Spleen (tissue), 3 donors: ENCODE measurements around the gene FAAP20.

Source experiments
- POLR2A ChIP-seq, 3 donors: fragments of 450-650 bp; IDR thresholded peaks; one replicate each; pipeline ENCODE4 v1.5.1; 2017; ENCODE audit warnings: antibody characterized with exemption in 3 of 3, mild to moderate bottlenecking in 1 of 3
- POLR2AphosphoS5 ChIP-seq, 3 donors: sonication (generic); formaldehyde crosslinking; IDR thresholded peaks; one replicate each; pipeline ENCODE4 v1.5.1; 2017; ENCODE audit warnings: antibody characterized with exemption in 3 of 3

- TF ChIP-seq POLR2AphosphoS5 (IDR thresholded peaks at IDR 0.05) (no peak), POLR2A (IDR thresholded peaks at IDR 0.05) (no peak)
Observed at GRCh38 chr1:2146836-2147517, 47.6 kb downstream of the FAAP20 start.
